ENCODE measurements around the gene GIT2.

DNA sequence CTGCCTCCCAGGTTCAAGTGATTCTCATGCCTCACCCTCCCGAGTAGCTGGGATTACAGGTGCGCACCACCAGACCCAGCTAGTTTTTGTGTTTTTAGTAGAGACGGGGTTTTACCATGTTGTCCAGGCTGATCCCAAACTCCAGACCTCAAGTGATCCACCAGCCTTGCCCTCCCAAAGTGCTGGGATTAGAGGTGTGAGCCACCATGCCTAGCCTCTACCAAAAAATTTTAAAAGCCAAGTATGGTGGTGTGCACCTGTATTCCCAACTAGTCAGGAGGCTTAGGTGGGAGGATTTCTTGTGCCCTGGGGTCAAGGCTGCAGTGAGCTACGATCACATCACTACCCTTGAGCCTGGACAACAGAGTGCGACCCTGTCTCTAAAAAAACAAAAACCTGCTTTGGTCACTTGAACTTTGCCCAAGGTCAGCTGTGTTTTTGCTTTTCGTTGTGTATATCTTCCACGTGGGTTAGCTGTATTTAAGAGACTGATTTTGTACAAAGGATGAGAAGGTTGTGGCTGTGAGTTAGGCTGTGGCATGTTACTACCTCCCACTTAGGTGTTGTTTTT lies 39.5 kb upstream of the GIT2 start:
- TF ChIP-seq, protein P1, sequence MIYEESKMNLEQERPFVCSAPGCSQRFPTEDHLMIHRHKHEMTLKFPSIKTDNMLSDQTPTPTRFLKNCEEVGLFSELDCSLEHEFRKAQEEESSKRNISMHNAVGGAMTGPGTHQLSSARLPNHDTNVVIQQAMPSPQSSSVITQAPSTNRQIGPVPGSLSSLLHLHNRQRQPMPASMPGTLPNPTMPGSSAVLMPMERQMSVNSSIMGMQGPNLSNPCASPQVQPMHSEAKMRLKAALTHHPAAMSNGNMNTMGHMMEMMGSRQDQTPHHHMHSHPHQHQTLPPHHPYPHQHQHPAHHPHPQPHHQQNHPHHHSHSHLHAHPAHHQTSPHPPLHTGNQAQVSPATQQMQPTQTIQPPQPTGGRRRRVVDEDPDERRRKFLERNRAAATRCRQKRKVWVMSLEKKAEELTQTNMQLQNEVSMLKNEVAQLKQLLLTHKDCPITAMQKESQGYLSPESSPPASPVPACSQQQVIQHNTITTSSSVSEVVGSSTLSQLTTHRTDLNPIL (CRISPR knock-in tag; IDR thresholded peaks at IDR 0.05; ENCODE audit: low read depth): no peak
- TF ChIP-seq, protein P2, sequence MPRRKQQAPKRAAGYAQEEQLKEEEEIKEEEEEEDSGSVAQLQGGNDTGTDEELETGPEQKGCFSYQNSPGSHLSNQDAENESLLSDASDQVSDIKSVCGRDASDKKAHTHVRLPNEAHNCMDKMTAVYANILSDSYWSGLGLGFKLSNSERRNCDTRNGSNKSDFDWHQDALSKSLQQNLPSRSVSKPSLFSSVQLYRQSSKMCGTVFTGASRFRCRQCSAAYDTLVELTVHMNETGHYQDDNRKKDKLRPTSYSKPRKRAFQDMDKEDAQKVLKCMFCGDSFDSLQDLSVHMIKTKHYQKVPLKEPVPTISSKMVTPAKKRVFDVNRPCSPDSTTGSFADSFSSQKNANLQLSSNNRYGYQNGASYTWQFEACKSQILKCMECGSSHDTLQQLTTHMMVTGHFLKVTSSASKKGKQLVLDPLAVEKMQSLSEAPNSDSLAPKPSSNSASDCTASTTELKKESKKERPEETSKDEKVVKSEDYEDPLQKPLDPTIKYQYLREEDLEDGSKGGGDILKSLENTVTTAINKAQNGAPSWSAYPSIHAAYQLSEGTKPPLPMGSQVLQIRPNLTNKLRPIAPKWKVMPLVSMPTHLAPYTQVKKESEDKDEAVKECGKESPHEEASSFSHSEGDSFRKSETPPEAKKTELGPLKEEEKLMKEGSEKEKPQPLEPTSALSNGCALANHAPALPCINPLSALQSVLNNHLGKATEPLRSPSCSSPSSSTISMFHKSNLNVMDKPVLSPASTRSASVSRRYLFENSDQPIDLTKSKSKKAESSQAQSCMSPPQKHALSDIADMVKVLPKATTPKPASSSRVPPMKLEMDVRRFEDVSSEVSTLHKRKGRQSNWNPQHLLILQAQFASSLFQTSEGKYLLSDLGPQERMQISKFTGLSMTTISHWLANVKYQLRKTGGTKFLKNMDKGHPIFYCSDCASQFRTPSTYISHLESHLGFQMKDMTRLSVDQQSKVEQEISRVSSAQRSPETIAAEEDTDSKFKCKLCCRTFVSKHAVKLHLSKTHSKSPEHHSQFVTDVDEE (CRISPR knock-in tag; IDR thresholded peaks at IDR 0.05): no peak
- TF ChIP-seq ZNF70 (CRISPR knock-in tag; IDR thresholded peaks at IDR 0.05): no peak

Data from SK-N-SH treated with all-trans-retinoic acid at 6 μM for 48 hours (cell line).